Measurements from ENCODE around the gene WFIKKN2.

DNA sequence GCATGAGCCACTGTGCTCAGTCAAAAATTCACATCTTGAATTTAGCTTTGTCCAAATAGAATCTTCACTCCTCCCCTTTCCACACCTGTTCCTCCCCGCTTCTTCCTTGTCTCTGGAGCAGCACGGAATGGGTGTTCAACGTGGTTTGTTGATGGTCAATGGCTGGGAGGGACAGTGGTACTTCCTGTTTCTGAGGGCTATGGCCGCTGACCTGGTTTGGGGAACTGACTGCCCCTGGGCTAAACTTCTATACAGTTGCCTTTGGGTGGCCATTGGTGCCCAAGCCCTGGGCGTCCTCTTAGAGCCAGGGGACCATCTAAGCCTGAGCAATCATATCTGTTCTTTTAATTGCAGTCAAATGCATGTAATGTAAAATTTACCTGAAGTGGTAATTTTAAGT is 19.1 kb upstream of the WFIKKN2 start:
- TF ChIP-seq, protein P1, sequence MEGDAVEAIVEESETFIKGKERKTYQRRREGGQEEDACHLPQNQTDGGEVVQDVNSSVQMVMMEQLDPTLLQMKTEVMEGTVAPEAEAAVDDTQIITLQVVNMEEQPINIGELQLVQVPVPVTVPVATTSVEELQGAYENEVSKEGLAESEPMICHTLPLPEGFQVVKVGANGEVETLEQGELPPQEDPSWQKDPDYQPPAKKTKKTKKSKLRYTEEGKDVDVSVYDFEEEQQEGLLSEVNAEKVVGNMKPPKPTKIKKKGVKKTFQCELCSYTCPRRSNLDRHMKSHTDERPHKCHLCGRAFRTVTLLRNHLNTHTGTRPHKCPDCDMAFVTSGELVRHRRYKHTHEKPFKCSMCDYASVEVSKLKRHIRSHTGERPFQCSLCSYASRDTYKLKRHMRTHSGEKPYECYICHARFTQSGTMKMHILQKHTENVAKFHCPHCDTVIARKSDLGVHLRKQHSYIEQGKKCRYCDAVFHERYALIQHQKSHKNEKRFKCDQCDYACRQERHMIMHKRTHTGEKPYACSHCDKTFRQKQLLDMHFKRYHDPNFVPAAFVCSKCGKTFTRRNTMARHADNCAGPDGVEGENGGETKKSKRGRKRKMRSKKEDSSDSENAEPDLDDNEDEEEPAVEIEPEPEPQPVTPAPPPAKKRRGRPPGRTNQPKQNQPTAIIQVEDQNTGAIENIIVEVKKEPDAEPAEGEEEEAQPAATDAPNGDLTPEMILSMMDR (IDR thresholded peaks at IDR 0.05) = no peak
- no peak for TF ChIP-seq EZH2 (IDR thresholded peaks at IDR 0.05)
- no peak for TF ChIP-seq EZH2phosphoT487 (IDR thresholded peaks at IDR 0.05)

Measured in neural progenitor cell (in vitro differentiated cells).